MG63 (cell line): ENCODE results near the gene SKA1. TPM values are rescaled to one million over a fixed set of nuclear protein-coding genes. Genes with fewer than 3 reads are reported as not detected.

ENCODE experiments used
- total RNA-seq: library from RNA; depleted of rRNA; stranded (reverse); fragments of >200 nt; shearing (Covaris generic); gene quantifications from 2 replicates; pipeline ENCODE4 v1.2.3, GENCODE V29; 2014; ENCODE audit warnings: low replicate concordance; rRNA removed

The SKA1 gene
- total RNA-seq, 1 experiment from 2014 or later, result 42.0 TPM

Other genes with a start within 250 kb of the SKA1 start
- gene MYO5B, start 179.9 kb upstream of the SKA1 start, total RNA-seq, result 8.8 and 31.6 TPM in 2 replicates
- gene CFAP53, start 108.6 kb upstream of the SKA1 start, total RNA-seq, result not detected in 2 replicates
- gene MBD1, start 93.5 kb upstream of the SKA1 start, total RNA-seq, result 28.2 and 34.4 TPM in 2 replicates
- gene CXXC1, start 87.4 kb upstream of the SKA1 start, total RNA-seq, result 39.0 and 59.3 TPM in 2 replicates
- gene MAPK4, start 185.0 kb downstream of the SKA1 start, total RNA-seq, result not detected in 2 replicates